GM10248 (cell line): ENCODE data around the gene MCM3AP.

Experiments used
- CTCF ChIA-PET: fragments of 300-600 bp; sonication (Branson Sonifier 250); formaldehyde crosslinking; extraction: SDS; loops from one replicate; lab custom pipeline; 2021; ENCODE audit warnings: antibody characterized with exemption; lab: Yijun Ruan, JAX
- POLR2A ChIA-PET: fragments of 350-650 bp; sonication (Branson Sonifier 250); formaldehyde crosslinking; extraction: SDS; loops from one replicate; lab custom pipeline; 2020; ENCODE audit warnings: antibody characterized with exemption; lab: Yijun Ruan, JAX
- DNase-seq: peaks from one replicate; pipeline ENCODE4 v3.0.0; 2012; ENCODE audit errors: extremely low spot score
- CTCF ChIP-seq: IDR thresholded peaks from 2 replicates; pipeline ENCODE4 v1.5.1; 2012; ENCODE audit warnings: mild to moderate bottlenecking, low read depth; ENCODE audit errors: extremely low read depth, missing control alignments, control extremely low read depth

Gene MCM3AP

GRCh38 chr21:46255166-46255565 lies 30.2 kb downstream of the MCM3AP start:
- ChIA-PET CTCF (interaction anchor here (1.0 to 3.4 kb wide), 4 partner anchors 13 to 112 kb away, joined by 3 to 21 read pairs (median 10); partner anchors contain the start of gene LSS), POLR2A (interaction anchor here (0.9 to 1.7 kb wide), 2 partner anchors 28 to 36 kb away, joined by 3 to 4 read pairs; no protein-coding TSS in a partner anchor)
- no peak for DNase-seq
- no peak for TF ChIP-seq CTCF

- TF ChIP-seq CTCF: no peak
- POLR2A ChIA-PET: interaction anchor here (0.6 to 1.9 kb wide), 4 partner anchors 15 to 45 kb away, joined by 3 to 6 read pairs (median 4); no protein-coding TSS in a partner anchor
- CTCF ChIA-PET: interaction anchor here (1.0 to 3.4 kb wide), 8 partner anchors 12 to 111 kb away, joined by 3 to 21 read pairs (median 6); partner anchors contain the start of genes LSS and MCM3AP
Measured at GRCh38 chr21:46254208-46254975, 31.0 kb downstream of the MCM3AP start.

GRCh38 chr21:46253610-46254124 lies 31.7 kb downstream of the MCM3AP start:
- ChIA-PET POLR2A (interaction anchor here (0.6 to 1.9 kb wide), 3 partner anchors 16 to 45 kb away, joined by 3 to 6 read pairs (median 4); no protein-coding TSS in a partner anchor), CTCF (interaction anchor here (1.3 to 3.4 kb wide), 6 partner anchors 11 to 110 kb away, joined by 4 to 21 read pairs (median 8); partner anchors contain the start of genes LSS and MCM3AP)
- no peak for TF ChIP-seq CTCF
- DNase-seq: peak; percentile 47

More at GRCh38 chr21:46254208-46254975, 31.0 kb downstream of the MCM3AP start:
- DNase-seq: peak; percentile 64

- CTCF ChIA-PET: interaction anchor here (1.3 to 3.4 kb wide), 6 partner anchors 10 to 109 kb away, joined by 4 to 21 read pairs (median 8); partner anchors contain the start of genes LSS and MCM3AP
- DNase-seq: no peak
- TF ChIP-seq CTCF: no peak
- POLR2A ChIA-PET: interaction anchor here (0.7 to 1.9 kb wide), 2 partner anchors 17 to 110 kb away, joined by 3 to 6 read pairs; no protein-coding TSS in a partner anchor
Measured at GRCh38 chr21:46252840-46253239, 32.6 kb downstream of the MCM3AP start.

- no peak for TF ChIP-seq CTCF
- POLR2A ChIA-PET: no interaction called here
- CTCF ChIA-PET: interaction anchor here (0.7 to 1.5 kb wide), 2 partner anchors 17 to 25 kb away, joined by 3 read pairs; no protein-coding TSS in a partner anchor
- no peak for DNase-seq
Measured at GRCh38 chr21:46250146-46250725, 35.2 kb downstream of the MCM3AP start.

- POLR2A ChIA-PET: no interaction called here
- DNase-seq: no peak
- no peak for TF ChIP-seq CTCF
- CTCF ChIA-PET: interaction anchor here (1.7 kb wide), 1 partner anchor 24 kb away, joined by 4 read pairs; no protein-coding TSS in a partner anchor
Measured at GRCh38 chr21:46248827-46249226, 36.6 kb downstream of the MCM3AP start.
